Measurements from ENCODE around the gene MC1R.

The MC1R gene

DNA sequence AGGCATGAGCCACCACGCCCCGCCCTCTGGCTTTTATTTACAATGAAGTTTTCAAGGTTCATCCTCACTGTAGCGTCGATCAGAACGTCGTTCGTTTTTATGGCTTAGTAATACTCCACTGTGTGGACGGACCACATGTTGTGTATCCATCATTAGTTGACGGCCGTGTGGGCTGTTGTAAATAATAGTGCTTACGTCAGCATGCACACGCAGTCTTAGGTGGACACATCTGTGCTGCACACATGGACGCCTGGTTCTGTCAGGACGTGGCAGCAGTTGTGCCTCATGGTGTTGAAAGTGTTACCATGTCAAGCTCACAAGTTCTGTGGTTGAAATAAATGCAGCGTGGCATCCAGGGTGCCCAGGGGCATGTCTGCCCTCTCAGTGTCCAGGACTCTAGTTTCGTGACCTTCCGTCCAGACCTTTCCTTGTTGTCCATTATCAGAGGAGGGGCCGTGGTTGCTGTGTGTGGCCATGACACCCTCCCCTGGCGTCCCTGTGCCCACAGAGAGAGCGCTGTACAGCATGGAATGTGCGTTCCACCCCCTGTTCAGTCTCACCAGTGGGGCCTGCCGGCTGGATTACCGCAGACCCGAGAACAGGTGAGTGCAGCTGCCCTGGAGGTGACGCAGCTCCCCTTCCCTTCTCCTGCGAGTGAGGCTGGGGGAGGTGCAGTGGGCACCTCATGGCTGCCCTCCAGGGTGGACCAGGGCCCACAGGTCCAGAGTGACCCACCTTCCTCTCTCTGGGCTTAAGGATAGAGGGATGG is 23.0 kb upstream of the MC1R start:
- DNase-seq (ENCODE audit: low read depth in 1 of 2, low spot score in 1 of 2), result no peak

DNA sequence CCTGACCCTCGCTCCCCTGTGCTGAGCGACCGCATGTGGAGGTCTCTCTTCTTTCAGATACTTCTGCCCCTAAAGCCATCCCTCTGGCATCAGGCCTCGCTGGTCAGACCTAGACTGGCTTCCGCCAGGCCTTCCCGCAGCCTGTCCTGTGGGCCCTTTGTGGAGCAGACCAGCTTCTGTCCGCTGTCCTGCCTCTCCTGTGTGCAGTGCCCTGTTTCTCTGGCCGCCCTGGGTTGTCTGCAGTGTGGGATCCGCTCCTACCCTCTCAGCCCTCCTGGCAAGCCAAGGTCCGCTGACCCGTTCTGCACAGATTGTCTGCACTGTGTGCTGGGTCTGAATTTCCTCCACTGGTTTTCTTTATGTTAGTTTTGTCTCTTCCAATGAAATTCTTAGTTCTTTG is 21.5 kb upstream of the MC1R start:
- no peak for DNase-seq (ENCODE audit: low read depth in 1 of 2, low spot score in 1 of 2)

DNA sequence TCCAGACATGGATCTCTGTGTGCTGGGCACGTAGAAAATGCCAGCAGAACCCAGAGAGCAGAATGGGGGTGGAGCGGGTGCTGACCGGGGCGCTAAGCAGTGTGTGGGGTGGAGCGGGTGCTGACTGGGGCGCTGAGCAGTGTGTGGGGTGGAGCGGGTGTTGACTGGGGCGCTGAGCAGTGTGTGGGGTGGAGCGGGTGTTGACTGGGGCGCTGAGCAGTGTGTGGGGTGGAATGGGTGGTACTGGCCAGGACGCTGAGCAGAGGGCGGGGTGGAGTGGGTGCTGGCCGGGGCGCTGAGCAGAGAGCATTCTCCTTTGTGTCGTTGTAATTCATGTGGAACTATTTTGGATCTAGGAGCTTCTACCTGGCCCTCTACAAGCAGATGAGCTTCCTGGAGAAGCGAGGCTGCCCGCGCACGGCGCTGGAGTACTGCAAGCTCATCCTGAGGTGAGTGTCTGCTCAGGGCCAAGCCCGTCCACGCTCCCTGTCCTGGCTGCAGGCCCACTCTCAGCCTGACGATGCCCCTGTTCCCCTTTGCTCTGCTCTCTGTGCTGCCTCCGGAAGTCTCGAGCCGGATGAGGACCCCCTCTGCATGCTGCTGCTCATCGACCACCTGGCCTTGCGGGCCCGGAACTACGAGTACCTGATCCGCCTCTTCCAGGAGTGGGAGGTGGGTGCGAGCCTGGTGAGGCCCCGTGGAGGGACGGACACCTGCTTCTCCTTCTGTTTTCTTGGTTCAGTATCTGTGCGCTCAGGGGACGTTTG is 20.3 kb upstream of the MC1R start:
- DNase-seq (ENCODE audit: low read depth in 1 of 2, low spot score in 1 of 2), result no peak

DNA sequence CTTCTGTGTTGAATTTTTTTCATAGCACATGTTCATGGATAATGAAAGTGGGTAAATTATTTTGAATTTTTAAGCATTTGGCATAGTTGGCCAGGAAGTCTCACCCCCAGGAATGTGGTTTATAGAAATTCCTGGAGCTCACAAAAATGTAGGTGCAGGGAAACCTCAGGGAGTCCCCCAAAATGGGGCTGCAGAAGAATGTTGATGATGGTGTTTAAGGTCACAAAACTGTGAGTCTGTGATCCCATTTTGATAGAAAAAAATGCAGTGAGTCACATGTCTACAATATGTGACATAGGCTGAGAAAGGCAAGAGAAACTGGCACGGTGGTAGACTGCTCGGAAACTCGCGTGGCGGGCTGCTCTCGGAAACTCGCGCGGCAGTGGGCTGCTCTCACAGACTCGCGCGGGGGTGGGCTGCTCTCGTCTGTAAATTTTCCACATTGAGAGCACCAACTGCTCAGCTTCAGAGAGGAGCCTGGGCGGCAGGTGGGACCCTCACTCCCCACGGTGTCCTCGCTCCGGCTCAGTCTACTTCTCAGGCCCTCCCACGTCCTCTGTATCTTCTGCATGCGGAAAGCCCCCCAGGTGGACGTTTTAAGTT is 18.7 kb upstream of the MC1R start:
- DNase-seq (ENCODE audit: low read depth in 1 of 2, low spot score in 1 of 2), result no peak

DNA sequence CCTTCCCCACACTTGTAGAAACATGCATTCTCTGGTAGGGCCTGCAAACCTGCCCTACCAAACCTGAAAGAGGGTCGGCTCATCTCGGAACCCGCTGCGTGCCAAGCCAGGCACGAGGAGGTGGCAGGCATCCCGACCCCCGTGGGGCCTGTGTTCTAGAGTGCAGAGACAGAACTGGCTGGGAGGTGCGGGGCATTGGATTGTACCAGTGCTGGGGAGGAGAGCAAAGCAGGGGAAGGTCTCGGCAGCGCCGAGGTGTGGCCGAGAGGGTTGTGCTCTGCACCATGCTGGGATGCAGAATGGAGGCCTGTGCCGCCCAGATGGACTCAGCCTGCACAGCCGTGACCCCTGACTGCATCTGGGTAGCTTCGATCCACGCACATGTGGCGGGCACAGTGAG is 17.8 kb upstream of the MC1R start:
- no peak for DNase-seq (ENCODE audit: low read depth in 1 of 2, low spot score in 1 of 2)

DNA sequence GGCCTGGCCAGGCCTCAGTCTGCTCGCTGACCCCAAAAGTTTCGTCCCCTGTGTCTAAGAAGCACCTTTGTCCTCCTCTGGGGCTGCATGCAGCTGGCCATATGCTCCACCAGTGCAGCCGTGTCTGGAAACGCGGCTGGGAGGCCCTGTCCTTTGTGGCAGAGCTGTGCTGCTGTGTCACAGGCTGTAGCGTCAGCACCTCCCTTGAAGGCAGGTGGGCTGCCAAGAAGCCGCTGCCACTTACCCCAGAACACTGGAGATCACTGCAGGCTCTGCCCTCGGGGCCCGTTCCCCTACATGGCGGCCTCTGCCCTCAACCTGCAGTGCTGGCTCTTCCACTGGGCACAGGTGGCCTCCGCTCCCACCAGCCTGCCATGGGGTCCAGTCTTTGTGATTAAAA is 15.7 kb upstream of the MC1R start:
- no peak for DNase-seq (ENCODE audit: low read depth in 1 of 2, low spot score in 1 of 2)

DNA sequence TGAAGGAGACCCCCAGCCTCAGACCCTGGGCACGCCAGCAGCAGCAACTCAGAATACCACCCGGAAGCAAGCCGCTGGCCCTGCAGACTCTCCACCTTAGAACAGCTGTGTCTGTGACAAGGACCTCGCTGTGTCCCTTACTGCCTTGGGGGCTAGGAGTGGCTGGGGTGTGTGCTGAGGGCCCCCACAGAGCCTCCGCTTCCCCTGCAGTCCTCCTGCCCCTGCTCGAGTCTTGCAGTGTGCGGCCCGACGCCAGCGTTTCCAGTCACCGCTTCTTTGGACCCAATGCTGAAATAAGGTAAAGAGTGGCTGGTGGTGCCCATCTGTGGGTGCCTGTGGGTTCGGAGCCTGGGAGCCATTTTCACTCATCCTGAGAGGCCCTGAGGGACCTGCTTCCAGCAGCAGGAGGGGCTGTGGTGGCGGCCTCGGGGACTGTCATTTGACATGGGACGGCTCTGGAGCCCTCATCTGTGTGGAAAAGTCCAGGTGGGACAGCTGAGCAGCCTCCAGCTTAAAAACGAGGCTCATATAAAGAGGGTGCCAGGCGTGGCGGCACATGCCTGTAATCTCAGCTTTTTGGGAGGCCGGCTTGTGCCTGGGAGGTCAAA is 14.7 kb upstream of the MC1R start:
- no peak for DNase-seq (ENCODE audit: low read depth in 1 of 2, low spot score in 1 of 2)

DNA sequence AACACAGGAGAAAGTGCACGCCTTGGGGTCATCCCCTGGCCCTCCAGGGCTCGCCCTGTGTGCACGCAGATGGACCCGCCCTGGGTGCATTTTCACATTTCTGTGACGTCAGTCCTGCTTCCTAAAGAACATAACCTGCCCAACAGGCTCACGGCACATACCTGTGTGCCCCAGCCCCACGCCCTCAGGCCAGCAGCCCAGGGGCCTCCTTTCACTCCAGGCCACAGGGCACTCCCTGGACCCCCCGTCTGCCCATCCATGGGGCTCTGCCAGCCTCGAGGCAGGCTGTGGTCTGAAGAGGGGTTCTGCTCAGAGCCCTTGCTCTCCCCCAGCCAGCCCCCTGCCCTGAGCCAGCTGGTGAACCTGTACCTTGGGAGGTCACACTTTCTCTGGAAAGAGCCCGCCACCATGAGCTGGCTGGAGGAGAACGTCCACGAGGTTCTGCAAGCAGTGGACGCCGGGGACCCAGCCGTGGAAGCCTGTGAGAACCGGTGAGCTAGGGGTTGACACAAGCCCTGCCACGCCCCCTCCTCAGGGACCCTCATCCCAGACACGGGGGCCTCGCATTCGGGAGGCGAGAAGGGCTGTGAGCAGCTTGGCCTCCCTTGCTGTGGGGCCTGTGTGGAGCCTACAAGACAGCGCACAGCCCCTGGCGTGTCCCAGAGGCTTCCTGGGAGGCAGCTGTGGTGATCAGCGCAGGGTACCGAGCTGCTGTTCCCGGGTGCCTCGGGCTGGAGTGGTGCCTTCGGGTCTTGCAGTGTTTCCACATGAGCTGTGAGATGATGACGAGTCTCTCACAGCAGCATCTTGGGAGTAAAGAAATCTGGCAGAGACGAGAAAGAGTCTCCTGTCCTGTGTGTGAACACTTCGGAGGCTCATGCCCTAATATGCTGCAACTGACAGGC is 13.8 kb upstream of the MC1R start:
- no peak for DNase-seq (ENCODE audit: low read depth in 1 of 2, low spot score in 1 of 2)

DNA sequence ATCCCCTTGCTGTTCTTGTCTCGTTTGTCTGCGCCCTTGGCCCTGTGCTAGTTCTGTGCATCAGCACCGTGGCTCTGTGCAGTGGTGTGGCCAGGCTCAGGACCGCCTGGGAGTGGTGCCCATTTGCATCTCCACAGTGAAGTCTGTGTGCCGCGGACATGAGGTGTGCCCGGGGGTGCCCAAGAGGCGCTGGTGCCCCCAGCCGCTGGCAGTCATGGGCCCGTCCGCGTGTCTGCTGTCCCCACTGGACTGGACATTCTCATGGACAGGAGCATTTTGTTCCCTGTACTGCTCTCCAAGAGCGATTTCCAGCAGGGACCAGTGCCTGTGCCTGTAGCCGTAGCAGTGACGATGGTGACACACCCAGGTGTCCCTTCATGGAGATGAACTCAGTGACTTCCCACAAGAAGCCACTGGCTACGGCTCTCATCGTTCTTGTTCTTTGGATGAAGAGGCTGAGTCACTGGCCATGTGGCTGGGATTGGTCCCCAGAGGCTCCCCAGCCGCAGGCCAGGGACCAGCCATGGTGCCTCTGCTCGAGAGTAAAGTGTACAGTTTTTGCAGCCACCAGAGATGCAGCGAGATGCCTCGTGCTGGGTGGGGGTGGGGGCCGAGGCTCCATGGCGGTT is 13.0 kb upstream of the MC1R start:
- DNase-seq (ENCODE audit: low read depth in 1 of 2, low spot score in 1 of 2), result no peak

DNA sequence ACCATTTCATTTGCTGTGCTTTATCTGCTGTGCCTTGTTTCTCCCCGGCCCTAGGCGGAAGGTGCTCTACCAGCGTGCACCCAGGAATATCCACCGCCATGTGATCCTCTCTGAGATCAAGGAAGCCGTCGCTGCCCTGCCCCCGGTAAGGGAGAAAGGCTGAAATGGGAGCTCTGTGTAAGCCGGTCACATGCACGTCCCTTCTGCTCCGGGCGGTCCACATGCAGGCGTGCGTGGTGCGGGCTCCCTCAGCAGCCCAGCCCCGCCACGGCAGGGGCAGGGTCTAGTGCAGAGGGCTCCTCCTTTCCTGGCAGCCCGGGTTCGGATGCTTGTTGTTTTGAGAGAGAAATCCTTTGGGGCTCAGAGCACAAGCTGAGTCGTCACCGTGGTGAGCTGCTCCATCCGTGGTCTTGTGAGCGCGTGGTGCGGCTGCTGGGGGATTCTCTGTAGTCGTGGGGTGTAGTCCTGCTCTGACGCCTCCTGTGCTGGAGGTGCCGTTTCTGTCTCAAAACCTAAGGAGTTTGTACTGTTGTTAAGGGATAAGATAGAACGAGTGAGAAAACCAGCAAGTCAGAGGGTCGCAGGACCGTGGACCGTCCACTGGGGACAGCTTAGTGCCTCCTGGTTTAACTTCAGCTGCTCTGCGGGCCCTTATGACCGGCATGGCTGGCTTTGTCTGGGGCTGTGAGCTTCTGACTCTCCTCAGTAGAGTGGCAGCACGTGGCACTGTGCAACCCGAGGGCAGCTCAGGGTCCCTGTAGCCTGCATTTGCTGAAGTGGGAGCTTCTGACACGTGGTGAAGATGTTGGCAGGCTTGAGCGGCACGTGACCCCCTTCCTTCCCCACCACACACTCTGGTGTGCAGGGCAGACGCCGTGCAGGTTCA is 12.3 kb upstream of the MC1R start:
- DNase-seq (ENCODE audit: low read depth in 1 of 2, low spot score in 1 of 2), result no peak

DNA sequence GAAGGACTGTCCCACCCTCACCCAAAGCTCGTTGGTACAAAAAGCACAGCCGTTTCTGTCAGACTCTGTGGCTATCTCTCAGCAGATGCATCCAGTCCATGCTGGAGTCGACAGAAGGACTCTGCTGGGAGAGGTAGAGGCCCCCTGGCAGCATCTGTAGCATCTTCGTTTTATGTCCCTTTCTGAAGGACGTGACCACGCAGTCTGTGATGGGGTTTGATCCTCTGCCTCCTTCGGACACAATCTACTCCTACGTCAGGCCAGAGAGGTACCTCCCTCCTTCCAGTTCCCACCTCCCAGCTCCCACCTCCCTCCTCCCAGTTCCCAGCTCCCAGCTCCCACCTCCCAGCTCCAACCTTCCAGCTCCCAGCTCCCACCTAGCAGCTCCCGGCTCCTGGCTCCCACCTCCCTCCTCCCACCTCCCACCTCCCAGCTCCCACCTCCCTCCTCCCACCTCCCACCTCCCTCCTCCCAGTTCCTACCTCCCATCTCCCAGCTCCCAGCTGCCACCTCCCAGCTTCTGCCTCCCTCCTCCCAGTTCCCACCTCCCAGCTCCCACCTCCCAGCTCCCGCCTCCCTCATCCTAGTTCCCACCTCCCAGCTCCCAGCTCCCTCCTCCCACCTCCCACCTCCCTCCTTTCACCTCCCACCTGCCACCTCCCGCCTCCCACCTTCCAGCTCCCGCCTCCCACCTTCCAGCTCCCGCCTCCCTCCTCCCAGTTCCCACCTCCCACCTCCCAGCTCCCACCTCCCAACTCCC is 11.4 kb upstream of the MC1R start:
- no peak for DNase-seq (ENCODE audit: low read depth in 1 of 2, low spot score in 1 of 2)

DNA sequence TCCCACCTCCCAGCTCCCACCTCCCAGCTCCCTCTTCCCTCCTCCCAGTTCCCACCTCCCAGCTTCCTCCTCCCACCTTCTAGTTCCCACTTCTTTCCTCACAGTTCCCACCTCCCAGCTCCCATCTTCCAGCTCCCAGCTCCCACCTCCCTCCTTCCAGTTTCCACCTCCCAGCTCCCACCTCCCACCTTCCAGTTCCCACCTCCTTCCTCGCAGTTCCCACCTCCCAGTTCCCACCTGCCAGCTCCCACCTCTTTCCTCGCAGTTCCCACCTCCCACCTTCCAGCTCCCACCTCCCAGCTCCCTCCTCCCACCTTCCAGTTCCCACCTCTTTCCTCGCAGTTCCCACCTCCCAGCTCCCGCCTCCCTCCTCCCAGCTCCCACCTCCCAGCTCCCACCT is 10.4 kb upstream of the MC1R start:
- no peak for DNase-seq (ENCODE audit: low read depth in 1 of 2, low spot score in 1 of 2)

DNA sequence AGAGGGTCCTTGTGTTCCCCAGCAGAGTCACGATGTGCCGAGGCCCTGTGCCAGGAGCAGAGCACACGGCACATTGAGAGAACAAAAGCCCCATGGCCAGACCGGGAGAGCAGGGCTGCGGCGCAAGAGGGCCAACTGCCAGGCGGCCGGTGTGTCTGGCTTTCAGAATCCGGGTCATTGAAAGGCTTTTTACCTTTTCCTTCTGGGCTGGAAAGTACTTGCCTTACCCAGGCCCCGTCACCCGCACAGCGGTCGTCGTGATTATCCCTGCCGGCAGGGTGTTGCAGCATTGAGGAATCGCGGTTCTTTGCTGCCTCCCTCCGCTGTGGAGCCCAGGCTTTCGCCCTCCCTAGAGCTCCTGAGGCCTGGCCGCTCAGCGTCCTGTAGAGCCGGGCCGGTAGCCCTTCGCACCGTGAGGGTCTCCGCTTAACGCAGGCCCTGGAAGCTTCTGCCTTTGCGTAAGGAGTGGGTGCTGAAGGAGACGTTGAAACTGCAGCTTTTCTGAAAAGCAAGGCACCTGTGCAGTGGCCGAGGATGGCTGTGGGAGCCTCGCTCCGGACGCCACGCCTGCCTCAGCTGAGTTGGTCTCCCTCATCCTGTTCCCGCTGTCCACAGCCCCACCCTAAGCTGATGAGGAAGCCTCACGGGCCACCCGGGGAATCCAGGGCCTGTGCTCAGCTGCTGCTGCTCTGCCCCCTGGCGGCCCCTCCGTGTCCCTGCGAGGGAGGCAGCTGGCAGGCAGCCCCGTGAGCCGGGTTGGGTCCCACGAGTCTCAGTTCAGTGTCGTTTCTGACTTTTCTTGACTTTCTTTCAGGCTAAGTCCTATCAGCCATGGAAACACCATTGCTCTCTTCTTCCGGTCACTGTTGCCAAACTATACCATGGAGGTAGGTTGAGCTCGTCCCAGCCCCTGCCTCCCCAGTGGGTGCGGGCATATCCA is 8.6 kb upstream of the MC1R start:
- DNase-seq (ENCODE audit: low read depth in 1 of 2, low spot score in 1 of 2), result peak; percentile 41 to 52

DNA sequence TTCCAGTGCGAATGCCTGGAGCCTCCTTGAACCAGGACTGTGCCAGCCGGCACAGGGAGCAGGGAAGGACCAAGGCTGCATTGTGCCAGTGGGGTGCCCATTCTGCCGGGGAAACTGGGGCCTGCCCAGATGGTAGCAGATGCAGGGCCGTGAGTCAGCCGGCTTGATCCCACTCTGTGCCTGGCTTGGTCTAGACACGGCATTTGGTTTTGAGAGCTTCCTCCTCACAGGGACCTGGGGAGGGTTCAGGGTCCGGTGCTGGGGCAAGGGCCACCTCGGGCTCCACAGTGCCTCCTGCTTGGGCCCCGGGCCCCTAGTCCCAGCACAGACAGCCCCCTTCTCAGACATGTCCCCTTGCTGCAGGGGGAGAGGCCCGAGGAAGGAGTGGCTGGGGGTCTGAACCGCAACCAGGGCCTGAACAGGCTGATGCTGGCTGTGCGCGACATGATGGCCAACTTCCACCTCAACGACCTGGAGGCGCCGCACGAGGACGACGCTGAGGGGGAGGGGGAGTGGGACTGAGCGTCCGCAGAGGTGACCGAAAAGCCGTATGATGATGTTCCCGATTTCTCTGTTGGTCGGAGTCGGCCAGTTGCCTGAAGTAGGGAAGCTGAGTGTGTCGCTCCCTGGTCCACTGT is 7.8 kb upstream of the MC1R start:
- no peak for DNase-seq (ENCODE audit: low read depth in 1 of 2, low spot score in 1 of 2)

DNA sequence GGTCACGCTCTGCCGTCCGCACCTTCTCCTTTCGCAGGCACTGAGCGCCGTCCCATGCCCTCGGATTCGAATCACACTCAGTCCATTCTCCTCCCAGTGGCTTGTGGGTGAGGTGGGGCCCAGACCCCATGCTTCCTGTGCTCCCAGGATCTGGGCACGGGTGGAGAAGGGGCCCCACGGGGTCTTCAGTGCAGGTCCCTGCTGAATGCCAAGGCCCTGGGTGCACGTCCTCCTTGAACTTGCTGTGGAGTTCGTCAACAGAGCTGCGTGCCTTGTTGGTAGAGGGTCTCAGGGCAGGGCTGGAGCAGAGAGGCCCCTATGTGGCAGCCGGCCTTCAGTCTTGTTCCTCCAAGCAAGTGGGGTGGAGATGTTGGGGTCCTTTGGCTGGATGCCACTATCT is 7.3 kb upstream of the MC1R start:
- no peak for DNase-seq (ENCODE audit: low read depth in 1 of 2, low spot score in 1 of 2)

DNA sequence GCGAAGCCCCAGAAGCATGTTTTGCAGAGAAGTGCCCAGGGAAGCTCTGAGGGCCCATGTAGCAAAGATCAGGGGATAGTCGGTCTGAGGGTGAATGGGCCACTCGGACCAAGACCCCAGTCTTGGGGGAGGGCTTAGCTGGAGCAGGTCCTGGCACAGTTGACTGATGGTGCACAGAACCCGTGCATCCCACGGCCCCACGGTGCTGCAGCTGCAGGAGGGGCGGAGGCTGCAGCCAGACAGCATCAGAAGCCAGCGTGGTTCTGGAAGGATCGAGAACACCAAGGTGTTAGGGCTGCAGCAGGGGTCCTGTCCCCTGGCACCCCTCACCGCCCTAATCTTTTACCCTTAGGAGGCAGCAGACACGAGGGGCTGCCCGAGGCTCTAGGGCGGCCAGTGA is 6.5 kb upstream of the MC1R start:
- no peak for DNase-seq (ENCODE audit: low read depth in 1 of 2, low spot score in 1 of 2)

DNA sequence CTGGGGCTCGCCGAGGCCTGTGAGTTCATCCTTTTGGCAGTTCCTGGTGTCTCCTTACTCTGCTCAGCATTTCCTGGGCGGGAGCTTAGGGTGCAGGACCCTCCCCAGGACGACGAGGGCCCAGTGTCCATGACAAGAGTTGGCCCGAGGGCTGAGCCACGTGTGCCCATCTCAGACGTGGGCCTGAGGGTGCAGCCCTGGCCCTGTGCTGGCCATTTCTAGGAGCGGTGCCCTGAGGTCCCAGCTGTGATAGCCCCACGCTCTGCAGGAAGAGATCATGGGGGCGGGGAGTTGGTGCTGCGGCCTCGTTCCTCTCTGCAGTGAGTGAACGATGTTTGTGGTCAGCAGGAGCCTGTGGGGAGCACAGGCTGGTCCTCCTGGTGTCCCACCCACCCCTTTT is 6.0 kb upstream of the MC1R start:
- DNase-seq (ENCODE audit: low read depth in 1 of 2, low spot score in 1 of 2), result no peak

All from activated T-helper 1 cell treated with anti-CD3 and anti-CD28 coated beads, Interleukin-2, amount 50 U/mL, for 16 hours (primary cell).